Activated CD4-positive, alpha-beta T cell treated with anti-CD3 and anti-CD28 coated beads for 4 hours (primary cell): ENCODE measurements around the gene NKPD1.
A peak's percentile ranks its signal among the peaks of the same experiment; 100 is the strongest.
"Not testable (repeated sequence)": the region's sequence is repeated elsewhere in the genome, so short reads cannot be mapped to it uniquely, and the experiment has no call there.

ENCODE experiments used
- DNase-seq, 2 donors: peaks; one replicate each; pipeline ENCODE4 v3.0.0-alpha.2; 2020

NKPD1 gene

GRCh38 chr19:45137179-45137761, 23.5 kb downstream of the NKPD1 start:
- DNase-seq = no peak

DNA sequence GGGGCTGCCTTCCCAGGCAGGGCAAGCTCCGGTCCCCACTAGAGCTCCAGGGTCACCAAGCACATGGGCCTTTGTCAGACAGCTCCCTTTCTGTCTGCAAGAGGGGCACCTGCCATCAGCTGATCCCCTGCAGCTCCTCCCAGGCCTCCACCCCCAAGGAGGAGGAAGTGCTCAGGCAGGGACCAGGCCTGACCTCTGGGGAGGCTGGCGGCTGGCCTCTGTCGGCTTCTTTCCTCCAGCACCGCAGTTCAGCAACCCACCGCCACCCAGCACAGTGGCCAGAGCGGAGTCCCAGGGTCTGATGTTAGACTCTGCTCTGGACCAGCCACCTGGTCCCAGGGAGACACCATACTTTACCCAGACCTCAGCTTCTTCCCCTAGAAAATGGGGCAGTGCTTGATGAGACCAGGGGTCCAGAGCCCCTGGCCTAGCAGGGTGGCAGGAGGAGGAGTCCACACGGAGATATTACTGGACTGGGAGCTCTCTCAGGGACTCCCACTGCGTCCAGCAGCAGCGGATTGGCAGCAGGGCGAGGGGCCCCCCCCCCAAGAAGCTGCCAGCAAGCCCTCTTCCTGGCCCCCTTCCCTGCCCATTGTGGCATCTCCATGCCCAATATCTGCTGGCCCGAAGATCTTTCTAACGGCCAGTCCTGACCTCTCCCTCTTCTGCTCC, 24.1 kb downstream of the NKPD1 start:
- no peak for DNase-seq

- DNase-seq = no peak
Observed at GRCh38 chr19:45135176-45135885, 25.5 kb downstream of the NKPD1 start.

GRCh38 chr19:45133661-45134060, 27.1 kb downstream of the NKPD1 start:
- DNase-seq = no peak

DNA sequence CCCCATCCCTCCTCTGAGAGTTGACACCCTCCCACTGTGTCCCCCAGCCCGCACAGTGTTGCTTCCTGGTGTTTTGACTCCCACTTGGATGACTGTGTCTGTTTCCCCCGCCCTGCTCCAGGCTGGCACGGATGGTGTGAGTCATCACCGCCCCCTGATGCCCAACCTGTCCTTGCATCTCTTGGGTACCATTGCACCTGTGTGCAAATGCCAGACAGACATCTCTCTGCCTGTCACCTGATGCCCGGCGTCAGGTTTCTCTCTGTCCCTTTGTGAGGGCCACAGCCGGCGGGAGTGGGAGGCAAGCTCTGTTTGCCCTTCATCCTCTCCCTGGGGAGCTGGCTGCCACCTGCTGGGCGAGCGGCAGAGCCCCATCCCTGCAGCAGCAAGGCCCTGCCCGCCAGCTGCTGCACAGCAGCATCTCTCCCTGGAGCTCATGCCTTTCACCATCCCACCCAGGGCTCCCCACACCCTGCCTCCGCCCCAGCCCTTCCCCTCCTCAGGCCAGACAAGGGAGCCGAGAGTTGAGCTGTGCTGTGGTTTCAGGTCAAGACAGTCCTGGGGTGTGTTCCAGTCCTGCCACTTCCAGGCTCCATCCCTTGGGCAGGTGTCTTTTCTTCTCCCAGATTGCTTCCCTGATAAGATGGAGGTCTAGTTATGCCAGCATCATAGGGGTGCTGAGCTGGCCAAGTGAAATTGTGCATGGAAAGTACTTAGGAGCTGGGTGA, 29.7 kb downstream of the NKPD1 start:
- peak; percentile 22 to 32 for DNase-seq

DNA sequence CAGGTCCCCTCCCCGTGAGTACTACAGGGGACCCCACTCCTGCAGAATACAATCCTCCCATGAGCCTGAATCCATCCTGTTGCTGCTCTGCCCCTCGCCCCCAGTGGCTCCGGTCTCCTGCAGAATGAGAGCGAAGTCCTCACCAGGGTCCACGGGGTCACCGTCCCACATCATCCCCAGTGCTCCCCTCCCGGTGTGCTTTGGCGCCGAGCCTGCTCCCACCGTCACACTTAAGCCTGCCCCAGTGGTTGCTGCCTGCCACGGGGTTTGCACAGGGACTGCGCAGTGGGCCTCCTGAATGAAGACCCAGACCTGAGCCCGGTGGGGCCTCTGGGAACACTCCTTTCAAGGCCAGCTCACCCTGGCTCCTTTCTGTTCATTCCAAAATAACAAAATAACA, 30.5 kb downstream of the NKPD1 start:
- no peak for DNase-seq

- DNase-seq = no peak
Observed at GRCh38 chr19:45128806-45129205, 32.0 kb downstream of the NKPD1 start.

- DNase-seq = no peak
Observed at GRCh38 chr19:45128146-45128545, 32.6 kb downstream of the NKPD1 start.

- no peak for DNase-seq
Observed at GRCh38 chr19:45126654-45127053, 34.1 kb downstream of the NKPD1 start.

DNA sequence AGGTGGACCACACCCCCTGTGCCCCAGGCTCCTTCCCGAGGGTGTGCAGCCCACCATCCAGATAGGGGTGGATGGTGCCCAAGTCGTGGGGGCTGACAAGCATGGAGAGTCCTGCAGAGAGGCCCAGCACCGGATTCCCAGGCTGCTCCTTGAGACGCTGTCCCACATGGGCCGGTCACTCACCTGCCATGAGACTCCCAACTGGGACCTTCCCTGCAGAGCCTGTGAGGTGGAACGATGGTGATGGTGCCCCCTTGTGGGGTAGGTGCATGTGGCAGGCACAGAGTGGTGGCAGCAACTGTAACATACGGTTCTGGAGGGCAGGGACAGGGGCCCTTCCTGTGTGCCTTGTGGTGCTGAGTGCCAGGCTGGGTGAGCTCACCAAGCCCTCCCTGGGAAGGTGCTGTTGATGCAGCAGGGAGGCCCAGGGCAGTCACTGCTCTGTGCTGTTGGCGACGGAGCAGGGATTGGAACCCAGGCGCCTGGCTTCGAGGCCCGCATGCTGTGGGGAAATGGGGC, 34.7 kb downstream of the NKPD1 start:
- peak; percentile 60 to 66 for DNase-seq

DNA sequence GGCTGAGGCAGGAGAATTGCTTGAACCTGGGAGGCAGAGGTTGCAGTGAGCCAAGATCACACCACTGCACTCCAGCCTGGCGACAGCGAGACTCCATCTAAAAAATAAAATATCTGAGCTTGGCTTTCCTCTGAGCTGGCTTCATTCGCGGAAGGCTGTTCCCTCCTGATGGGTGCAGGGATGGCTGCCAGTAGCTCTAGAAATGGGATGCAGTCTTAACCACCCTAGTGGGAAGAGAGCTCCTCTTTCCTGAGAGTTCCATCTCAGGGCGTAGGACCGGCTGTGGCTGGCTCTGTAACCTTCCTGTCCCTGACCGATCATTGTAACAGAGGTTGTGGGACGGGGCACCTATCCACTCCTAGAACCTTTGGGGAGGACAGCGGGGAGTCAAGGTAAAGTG, 35.4 kb downstream of the NKPD1 start:
- DNase-seq = no peak

DNA sequence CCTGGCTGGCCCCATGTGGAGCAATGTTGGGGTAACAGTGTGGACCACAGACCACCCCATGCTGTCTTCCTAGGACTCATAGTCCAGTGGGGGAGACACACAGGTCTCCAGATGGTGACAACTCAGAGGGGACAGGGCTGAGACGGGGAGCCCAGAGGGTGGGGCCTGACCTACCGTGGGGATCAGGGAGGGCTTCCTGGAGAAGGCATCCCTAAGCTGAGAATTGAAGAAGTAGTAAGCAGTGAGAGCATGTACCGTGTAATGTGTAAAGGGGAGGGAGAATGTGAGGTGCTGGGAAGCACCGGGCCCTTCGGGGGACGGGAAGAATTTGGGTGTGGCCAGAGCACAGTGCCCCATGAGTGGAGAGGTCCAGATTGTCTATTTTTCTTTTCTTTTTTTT, 36.8 kb downstream of the NKPD1 start:
- no peak for DNase-seq

- no peak for DNase-seq
Observed at GRCh38 chr19:45123440-45123850, 37.3 kb downstream of the NKPD1 start.

- DNase-seq = no peak
Observed at GRCh38 chr19:45122832-45123231, 38.0 kb downstream of the NKPD1 start.

GRCh38 chr19:45121827-45122345, 38.9 kb downstream of the NKPD1 start:
- DNase-seq = no peak

DNA sequence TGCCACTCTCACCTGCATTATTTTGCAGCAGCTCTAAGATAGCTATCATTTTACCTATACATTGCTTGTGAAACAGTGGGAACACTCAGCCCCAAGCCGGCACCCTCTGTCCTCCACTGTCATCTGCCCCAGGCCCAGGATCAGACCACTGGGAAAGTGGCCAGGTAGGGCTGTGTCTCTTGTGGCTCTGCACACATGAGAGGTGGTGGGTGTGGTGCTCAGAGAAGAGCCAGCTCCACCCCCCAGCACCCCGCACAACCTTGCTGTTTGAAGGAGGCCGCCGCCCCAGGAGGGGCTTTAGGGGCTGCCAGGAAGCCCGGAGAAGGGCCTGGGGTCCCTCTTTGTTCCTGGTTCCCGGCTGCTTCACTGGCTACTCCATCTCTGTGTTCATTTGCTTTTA, 41.2 kb downstream of the NKPD1 start:
- no peak for DNase-seq

- DNase-seq = not testable (repeated sequence)
Observed at GRCh38 chr19:45118591-45119355, 42.0 kb downstream of the NKPD1 start.

GRCh38 chr19:45118106-45118505, 42.7 kb downstream of the NKPD1 start:
- DNase-seq = no peak

GRCh38 chr19:45117671-45118070, 43.1 kb downstream of the NKPD1 start:
- DNase-seq = no peak

- DNase-seq = peak; percentile 57 to 69
Observed at GRCh38 chr19:45117167-45117594, 43.6 kb downstream of the NKPD1 start.

DNA sequence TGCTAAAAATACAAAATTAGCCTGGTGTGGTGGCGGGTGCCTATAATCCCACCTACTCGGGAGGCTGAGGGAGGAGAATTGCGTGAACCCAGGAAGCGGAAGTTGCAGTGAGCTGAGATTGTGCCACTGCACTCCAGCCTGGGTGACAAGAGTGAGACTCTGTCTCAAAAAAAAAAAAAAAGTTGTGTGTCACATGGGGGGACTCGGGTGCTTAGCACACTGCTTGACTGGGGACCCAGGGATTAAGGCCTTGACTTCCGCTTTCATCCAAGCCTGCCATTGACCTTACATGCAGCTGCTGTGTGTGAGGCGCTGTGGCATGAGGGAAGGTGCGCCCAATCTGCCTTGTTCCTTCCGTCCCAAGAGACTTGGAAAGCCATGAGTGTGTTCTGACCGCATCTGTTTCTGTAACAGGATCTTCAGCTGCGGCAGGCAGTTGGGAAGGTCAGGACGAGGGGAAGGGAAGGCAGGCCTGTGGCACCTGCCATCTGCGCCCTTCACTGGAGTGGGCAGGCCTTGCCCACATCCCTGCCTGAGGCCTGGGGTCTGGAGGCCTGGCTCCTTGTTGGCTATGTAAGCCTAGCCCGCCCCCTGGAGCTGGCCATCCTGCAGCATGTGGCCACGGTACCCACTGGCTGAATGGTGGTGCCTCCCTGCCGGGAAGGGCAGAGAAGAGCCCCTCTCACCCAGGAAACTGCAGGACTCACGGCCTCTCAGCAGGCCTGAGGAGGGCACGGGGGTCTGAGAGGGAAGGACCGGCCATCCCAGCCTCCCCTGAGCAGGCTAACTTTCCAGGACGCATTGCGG, 44.8 kb downstream of the NKPD1 start:
- no peak for DNase-seq
